Measurements from ENCODE around the gene KSR1. TPM values are rescaled to one million over a fixed set of nuclear protein-coding genes. Genes with fewer than 3 reads are reported as not detected.
"Not testable (repeated sequence)": the region's sequence is repeated elsewhere in the genome, so short reads cannot be mapped to it uniquely, and the experiment has no call there.

KSR1 gene
- polyA plus RNA-seq, 1 experiment = 28.2 TPM

DNA sequence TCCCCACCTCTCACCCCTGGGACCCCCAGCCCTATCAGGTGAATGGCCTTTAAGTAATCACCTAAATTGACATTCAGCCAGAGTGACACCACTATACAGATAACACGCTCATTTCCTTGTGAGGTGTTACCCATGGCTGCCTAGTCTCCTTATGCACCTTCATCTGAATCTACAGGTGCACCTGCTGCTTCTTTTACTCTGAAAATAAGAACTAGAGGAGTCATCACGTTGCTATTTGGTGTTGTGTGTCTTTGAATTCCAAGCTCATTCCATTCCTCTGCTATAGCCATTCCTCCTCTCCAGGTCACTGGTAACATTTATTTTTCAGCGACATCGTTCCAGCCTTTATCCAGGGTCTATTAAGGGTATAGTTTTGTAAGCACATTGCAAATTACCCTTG lies 184.5 kb downstream of the KSR1 start:
- Histone ChIP-seq H3K4me3 (ENCODE audit: low read depth, low read length) (no peak overlapping the region), H3K27ac (ENCODE audit: low read depth, low read length) (no peak overlapping the region), H3K27me3 (ENCODE audit: control insufficient read depth, insufficient read depth, low read length) (no peaks in the 10 kb centered on the region), H3K9me3 (ENCODE audit: control insufficient read depth, insufficient read depth, low read length) (no peaks in the 10 kb centered on the region)
- CTCF ChIA-PET = interaction anchor here (0.6 to 1.1 kb wide), 2 partner anchors 10 to 14 kb away, joined by 3 to 4 read pairs; no protein-coding TSS in a partner anchor
- no peak for DNase-seq (ENCODE audit: low read depth, low spot score)
- POLR2A ChIA-PET = no interaction called here
- TF ChIP-seq, protein P1, sequence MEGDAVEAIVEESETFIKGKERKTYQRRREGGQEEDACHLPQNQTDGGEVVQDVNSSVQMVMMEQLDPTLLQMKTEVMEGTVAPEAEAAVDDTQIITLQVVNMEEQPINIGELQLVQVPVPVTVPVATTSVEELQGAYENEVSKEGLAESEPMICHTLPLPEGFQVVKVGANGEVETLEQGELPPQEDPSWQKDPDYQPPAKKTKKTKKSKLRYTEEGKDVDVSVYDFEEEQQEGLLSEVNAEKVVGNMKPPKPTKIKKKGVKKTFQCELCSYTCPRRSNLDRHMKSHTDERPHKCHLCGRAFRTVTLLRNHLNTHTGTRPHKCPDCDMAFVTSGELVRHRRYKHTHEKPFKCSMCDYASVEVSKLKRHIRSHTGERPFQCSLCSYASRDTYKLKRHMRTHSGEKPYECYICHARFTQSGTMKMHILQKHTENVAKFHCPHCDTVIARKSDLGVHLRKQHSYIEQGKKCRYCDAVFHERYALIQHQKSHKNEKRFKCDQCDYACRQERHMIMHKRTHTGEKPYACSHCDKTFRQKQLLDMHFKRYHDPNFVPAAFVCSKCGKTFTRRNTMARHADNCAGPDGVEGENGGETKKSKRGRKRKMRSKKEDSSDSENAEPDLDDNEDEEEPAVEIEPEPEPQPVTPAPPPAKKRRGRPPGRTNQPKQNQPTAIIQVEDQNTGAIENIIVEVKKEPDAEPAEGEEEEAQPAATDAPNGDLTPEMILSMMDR (IDR thresholded peaks at IDR 0.05; ENCODE audit: low read depth, low read length) = no peak

DNA sequence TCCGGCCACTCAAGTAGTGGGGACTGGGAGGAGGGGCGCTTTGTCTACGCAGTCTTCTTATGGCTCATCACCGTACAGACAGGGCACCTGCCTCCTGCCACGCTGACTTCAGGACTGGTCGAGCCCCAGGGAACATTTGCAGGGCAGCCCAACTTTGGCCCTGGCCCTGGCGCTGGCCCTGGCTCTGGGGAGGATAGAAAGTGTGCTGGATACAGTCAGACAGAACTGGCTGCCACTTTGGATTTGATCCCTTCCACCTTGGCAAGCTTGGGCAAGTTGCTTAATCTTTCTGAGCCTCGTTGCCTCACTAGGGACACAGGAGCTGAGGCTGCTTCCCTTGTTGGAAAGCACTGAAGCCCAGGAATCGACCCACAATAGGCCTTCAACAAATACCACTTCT lies 188.3 kb downstream of the KSR1 start:
- Histone ChIP-seq H3K9me3 (ENCODE audit: control insufficient read depth, insufficient read depth, low read length) (no peaks in the 10 kb centered on the region), H3K27me3 (ENCODE audit: control insufficient read depth, insufficient read depth, low read length) (no peaks in the 10 kb centered on the region), H3K4me3 (ENCODE audit: low read depth, low read length) (no peak overlapping the region), H3K27ac (ENCODE audit: low read depth, low read length) (no peak overlapping the region)
- no peak for DNase-seq (ENCODE audit: low read depth, low spot score)
- ChIA-PET CTCF (interaction anchor here (0.5 to 0.9 kb wide), 2 partner anchors 10 to 122 kb away, joined by 3 to 4 read pairs; no protein-coding TSS in a partner anchor), POLR2A (no interaction called here)
- TF ChIP-seq, protein P1 (IDR thresholded peaks at IDR 0.05; ENCODE audit: low read depth, low read length) = no peak

DNA sequence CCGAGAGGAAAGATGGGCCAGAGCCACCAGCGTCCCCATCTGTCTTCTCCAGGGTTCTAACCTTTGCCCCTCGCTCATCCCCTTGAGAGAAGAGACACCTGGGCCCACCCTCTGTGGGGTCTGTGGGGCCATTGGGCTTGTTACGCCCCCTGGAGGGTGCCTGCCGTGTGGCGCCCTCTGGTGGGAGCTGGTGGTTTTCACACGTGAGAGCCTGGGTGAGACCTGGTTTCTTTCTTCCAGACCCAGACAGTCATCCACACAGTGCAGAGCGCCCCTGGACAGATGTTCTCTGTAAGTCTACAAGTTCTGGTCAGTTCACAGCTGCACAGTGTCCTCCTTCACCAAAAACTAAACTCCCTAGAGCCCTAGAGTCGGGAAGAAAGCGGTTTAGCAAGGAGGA lies 189.4 kb downstream of the KSR1 start:
- CTCF ChIA-PET = interaction anchor here (1.3 to 1.6 kb wide), 2 partner anchors 9 to 408 kb away, joined by 3 to 5 read pairs; no protein-coding TSS in a partner anchor
- DNase-seq (ENCODE audit: low read depth, low spot score); POLR2A ChIA-PET; H3K9me3 ChIP-seq (ENCODE audit: control insufficient read depth, insufficient read depth, low read length); H3K27ac ChIP-seq (ENCODE audit: low read depth, low read length); H3K4me3 ChIP-seq (ENCODE audit: low read depth, low read length); H3K27me3 ChIP-seq (ENCODE audit: control insufficient read depth, insufficient read depth, low read length): not testable (repeated sequence)

DNA sequence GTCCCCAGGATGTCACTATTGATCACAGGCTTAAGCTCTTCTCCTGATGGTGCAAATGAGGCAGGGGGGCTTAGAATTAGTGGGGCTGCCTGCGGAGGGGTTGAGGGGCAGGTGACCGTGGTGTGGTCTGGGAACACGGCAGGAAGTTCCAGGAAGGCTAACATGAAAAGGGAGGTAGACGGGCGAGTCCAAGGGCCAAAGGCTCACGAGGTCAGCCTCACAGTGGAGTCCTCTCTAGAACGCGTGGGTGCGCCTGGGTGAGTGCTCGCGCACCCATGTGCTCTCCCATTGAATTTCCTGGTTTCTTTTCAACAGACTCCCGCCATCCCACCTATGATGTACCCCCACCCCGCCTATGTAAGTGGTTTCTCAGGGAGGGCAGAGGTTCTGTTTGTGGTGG lies 190.0 kb downstream of the KSR1 start:
- H3K9me3 ChIP-seq (ENCODE audit: control insufficient read depth, insufficient read depth, low read length) = no peaks in the 10 kb centered on the region
- no peaks in the 10 kb centered on the region for H3K27me3 ChIP-seq (ENCODE audit: control insufficient read depth, insufficient read depth, low read length)
- DNase-seq (ENCODE audit: low read depth, low spot score) = no peak
- CTCF ChIA-PET = interaction anchor here (1.1 to 1.6 kb wide), 3 partner anchors 8 to 409 kb away, joined by 3 to 5 read pairs (median 3); no protein-coding TSS in a partner anchor
- TF ChIP-seq, protein P1 (IDR thresholded peaks at IDR 0.05; ENCODE audit: low read depth, low read length) = no peak
- H3K27ac ChIP-seq (ENCODE audit: low read depth, low read length) = no peak overlapping the region
- no peak overlapping the region for H3K4me3 ChIP-seq (ENCODE audit: low read depth, low read length)
- POLR2A ChIA-PET = no interaction called here

DNA sequence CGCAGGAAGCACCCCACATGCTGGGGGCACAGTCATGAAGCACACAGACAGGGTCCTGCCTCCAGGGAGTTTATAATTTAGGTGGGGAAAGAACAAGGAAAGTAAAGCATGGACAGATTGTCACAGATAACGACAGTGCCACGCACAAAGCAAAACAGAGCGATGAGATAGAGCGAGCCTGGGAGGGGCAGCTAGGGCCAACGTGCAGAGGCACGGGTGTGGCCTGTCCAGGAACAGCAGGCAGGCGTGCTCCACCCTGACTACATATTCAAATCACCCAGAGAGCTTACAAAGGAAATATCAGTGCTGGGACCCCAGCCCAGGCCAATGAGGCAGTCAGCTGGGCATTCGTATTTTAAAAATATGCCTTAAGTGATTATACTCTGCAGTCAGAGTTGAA lies 191.5 kb downstream of the KSR1 start:
- ChIA-PET CTCF (interaction anchor here (0.7 to 1.0 kb wide), 2 partner anchors 40 to 410 kb away, joined by 3 read pairs; no protein-coding TSS in a partner anchor), POLR2A (no interaction called here)
- Histone ChIP-seq H3K27ac (ENCODE audit: low read depth, low read length) (no peak overlapping the region), H3K27me3 (ENCODE audit: control insufficient read depth, insufficient read depth, low read length) (no peaks in the 10 kb centered on the region), H3K4me3 (ENCODE audit: low read depth, low read length) (no peak overlapping the region), H3K9me3 (ENCODE audit: control insufficient read depth, insufficient read depth, low read length) (no peaks in the 10 kb centered on the region)
- DNase-seq (ENCODE audit: low read depth, low spot score) = no peak
- TF ChIP-seq, protein P1 (IDR thresholded peaks at IDR 0.05; ENCODE audit: low read depth, low read length) = no peak

DNA sequence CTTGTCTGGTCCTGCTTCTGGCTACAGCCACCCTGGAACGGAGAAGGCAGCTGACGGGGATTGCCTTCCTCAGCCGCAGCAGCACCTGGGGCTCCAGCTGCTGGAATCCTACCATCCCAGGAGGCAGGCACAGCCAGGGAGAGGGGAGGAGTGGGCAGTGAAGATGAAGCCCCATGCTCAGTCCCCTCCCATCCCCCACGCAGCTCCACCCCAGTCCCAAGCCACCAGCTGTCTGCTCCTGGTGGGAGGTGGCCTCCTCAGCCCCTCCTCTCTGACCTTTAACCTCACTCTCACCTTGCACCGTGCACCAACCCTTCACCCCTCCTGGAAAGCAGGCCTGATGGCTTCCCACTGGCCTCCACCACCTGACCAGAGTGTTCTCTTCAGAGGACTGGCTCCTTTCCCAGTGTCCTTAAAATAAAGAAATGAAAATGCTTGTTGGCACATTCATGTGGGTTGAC lies 192.9 kb downstream of the KSR1 start:
- POLR2A ChIA-PET; H3K4me3 ChIP-seq (ENCODE audit: low read depth, low read length); H3K27ac ChIP-seq (ENCODE audit: low read depth, low read length); H3K27me3 ChIP-seq (ENCODE audit: control insufficient read depth, insufficient read depth, low read length); H3K9me3 ChIP-seq (ENCODE audit: control insufficient read depth, insufficient read depth, low read length); DNase-seq (ENCODE audit: low read depth, low spot score); CTCF ChIA-PET: not testable (repeated sequence)

All from AG04450 (cell line).